GM19438 (cell line): ENCODE measurements around the gene CELF4.

ENCODE experiments used
- ATAC-seq: cut with Tn5 transposase; IDR thresholded peaks from one replicate; pipeline ENCODE4 v1.9.1; 2021; ENCODE audit warnings: low read depth; ENCODE audit not compliant: unreplicated experiment

Gene CELF4

GRCh38 chr18:37575646-37576045 is 10.0 kb upstream of the CELF4 start:
- no peak for ATAC-seq

GRCh38 chr18:37574113-37574512 is 8.5 kb upstream of the CELF4 start:
- no peak for ATAC-seq

- no peak for ATAC-seq
Measured at GRCh38 chr18:37572736-37573135, 7.1 kb upstream of the CELF4 start.

GRCh38 chr18:37571266-37571665 is 5.7 kb upstream of the CELF4 start:
- no peak for ATAC-seq

- ATAC-seq = no peak
Measured at GRCh38 chr18:37570336-37570930, 4.8 kb upstream of the CELF4 start.

GRCh38 chr18:37568671-37569070 is 3.1 kb upstream of the CELF4 start:
- no peak for ATAC-seq

GRCh38 chr18:37567994-37568359 is 2.4 kb upstream of the CELF4 start:
- no peak for ATAC-seq

- ATAC-seq = no peak
Measured at GRCh38 chr18:37567061-37567993, 1.7 kb upstream of the CELF4 start.

- no peak for ATAC-seq
Measured at GRCh38 chr18:37566479-37567060, 972 bp upstream of the CELF4 start.

- no peak for ATAC-seq
Measured at GRCh38 chr18:37565977-37566478, 430 bp upstream of the CELF4 start.

GRCh38 chr18:37564711-37565100 is 892 bp downstream of the CELF4 start:
- ATAC-seq = no peak

GRCh38 chr18:37563931-37564392 is 1.6 kb downstream of the CELF4 start:
- no peak for ATAC-seq

GRCh38 chr18:37561986-37562385 is 3.6 kb downstream of the CELF4 start:
- ATAC-seq = no peak

GRCh38 chr18:37560003-37560402 is 5.6 kb downstream of the CELF4 start:
- ATAC-seq = no peak

GRCh38 chr18:37559194-37559593 is 6.4 kb downstream of the CELF4 start:
- no peak for ATAC-seq

GRCh38 chr18:37554399-37554787 is 11.2 kb downstream of the CELF4 start:
- ATAC-seq = no peak

GRCh38 chr18:37553633-37554398 is 11.8 kb downstream of the CELF4 start:
- ATAC-seq = no peak

GRCh38 chr18:37552286-37552685 is 13.3 kb downstream of the CELF4 start:
- ATAC-seq = no peak

- no peak for ATAC-seq
Measured at GRCh38 chr18:37551846-37552245, 13.8 kb downstream of the CELF4 start.

- no peak for ATAC-seq
Measured at GRCh38 chr18:37551249-37551648, 14.3 kb downstream of the CELF4 start.
